ENCODE measurements around the gene PRSS16. TPM values are rescaled to one million over a fixed set of nuclear protein-coding genes. Genes with fewer than 3 reads are reported as not detected.
A peak's percentile ranks its signal among the peaks of the same experiment; 100 is the strongest.

Gene PRSS16
- total and polyA plus RNA-seq, 9 of the 15 experiments (the other 6 are each of a cell fraction or from before 2014, with no cell fraction given), result 4.5 to 21.3 (median 12.1) TPM

DNA sequence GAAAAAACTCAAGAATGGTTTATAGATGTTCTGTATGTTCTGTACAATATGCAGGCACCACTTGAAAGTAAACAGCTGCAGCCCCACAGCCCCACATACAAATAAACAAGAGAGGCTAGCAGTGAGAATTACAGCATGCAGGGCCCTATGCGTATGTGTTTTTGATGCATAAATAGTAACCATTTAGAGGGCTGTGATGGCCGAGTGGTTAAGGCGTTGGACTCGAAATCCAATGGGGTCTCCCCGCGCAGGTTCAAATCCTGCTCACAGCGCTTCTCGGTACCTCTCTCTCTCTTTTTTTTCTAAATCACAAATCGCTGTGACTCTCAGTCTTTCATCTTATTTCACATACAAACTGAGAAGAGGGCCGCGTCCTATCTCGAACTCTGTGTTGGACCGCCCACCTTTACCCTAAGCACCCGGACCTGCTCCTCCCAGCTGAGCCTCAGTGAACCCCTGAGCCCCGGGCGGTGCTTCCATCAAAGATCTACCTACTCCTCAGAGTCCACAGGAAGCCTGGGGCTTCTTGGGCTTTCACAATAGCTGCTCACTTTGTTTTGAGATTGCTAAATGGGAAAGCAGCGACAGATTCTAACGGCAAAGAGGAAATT lies 37.7 kb upstream of the PRSS16 start (continued):
- TF ChIP-seq, protein P1, sequence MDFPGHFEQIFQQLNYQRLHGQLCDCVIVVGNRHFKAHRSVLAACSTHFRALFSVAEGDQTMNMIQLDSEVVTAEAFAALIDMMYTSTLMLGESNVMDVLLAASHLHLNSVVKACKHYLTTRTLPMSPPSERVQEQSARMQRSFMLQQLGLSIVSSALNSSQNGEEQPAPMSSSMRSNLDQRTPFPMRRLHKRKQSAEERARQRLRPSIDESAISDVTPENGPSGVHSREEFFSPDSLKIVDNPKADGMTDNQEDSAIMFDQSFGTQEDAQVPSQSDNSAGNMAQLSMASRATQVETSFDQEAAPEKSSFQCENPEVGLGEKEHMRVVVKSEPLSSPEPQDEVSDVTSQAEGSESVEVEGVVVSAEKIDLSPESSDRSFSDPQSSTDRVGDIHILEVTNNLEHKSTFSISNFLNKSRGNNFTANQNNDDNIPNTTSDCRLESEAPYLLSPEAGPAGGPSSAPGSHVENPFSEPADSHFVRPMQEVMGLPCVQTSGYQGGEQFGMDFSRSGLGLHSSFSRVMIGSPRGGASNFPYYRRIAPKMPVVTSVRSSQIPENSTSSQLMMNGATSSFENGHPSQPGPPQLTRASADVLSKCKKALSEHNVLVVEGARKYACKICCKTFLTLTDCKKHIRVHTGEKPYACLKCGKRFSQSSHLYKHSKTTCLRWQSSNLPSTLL (IDR thresholded peaks at IDR 0.05), result no peak
- TF ChIP-seq TBL1XR1 (IDR thresholded peaks at IDR 0.05; ENCODE audit: low read length in 2 of 2), result peak in 1 of 2 experiments; percentile 81; a peak in 2 of 4 replicates
- TF ChIP-seq TBP (optimal IDR thresholded peaks at IDR 0.05; ENCODE audit: low read depth, low read length), result peak; percentile 99
- TF ChIP-seq FOXA3 (CRISPR knock-in tag; conservative IDR thresholded peaks at IDR 0.05 in 1 of 2, IDR thresholded peaks at IDR 0.05 in 1 of 2), result no peak
- TF ChIP-seq JUND (IDR thresholded peaks at IDR 0.05; ENCODE audit: borderline replicate concordance, low read depth, low read length), result peak; percentile 50; the same call in 1 of the 2 replicates
- TF ChIP-seq JUND (tag; IDR thresholded peaks at IDR 0.05; ENCODE audit: borderline replicate concordance, low read depth, low read length), result no peak; the same call in 2 of the 3 replicates
- peak; percentile 70 for TF ChIP-seq CREM (IDR thresholded peaks at IDR 0.05; ENCODE audit: low read depth)
- peak; percentile 53; the same call in 1 of the 2 replicates for TF ChIP-seq NBN (IDR thresholded peaks at IDR 0.05; ENCODE audit: low read depth)
- TF ChIP-seq POLR2H (tag; IDR thresholded peaks at IDR 0.05; ENCODE audit: low read depth), result peak; percentile 95
- TF ChIP-seq, protein P2, sequence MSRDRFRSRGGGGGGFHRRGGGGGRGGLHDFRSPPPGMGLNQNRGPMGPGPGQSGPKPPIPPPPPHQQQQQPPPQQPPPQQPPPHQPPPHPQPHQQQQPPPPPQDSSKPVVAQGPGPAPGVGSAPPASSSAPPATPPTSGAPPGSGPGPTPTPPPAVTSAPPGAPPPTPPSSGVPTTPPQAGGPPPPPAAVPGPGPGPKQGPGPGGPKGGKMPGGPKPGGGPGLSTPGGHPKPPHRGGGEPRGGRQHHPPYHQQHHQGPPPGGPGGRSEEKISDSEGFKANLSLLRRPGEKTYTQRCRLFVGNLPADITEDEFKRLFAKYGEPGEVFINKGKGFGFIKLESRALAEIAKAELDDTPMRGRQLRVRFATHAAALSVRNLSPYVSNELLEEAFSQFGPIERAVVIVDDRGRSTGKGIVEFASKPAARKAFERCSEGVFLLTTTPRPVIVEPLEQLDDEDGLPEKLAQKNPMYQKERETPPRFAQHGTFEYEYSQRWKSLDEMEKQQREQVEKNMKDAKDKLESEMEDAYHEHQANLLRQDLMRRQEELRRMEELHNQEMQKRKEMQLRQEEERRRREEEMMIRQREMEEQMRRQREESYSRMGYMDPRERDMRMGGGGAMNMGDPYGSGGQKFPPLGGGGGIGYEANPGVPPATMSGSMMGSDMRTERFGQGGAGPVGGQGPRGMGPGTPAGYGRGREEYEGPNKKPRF (IDR thresholded peaks at IDR 0.05; ENCODE audit: low read depth, low read length), result no peak
- TF ChIP-seq ETV6 (IDR thresholded peaks at IDR 0.05; ENCODE audit: borderline replicate concordance in 1 of 2, low read depth in 2 of 2, low read length in 1 of 2), result no peak
- no peak for TF ChIP-seq ETV6 (CRISPR knock-in tag; IDR thresholded peaks at IDR 0.05; ENCODE audit: borderline replicate concordance)
- TF ChIP-seq, protein P3, sequence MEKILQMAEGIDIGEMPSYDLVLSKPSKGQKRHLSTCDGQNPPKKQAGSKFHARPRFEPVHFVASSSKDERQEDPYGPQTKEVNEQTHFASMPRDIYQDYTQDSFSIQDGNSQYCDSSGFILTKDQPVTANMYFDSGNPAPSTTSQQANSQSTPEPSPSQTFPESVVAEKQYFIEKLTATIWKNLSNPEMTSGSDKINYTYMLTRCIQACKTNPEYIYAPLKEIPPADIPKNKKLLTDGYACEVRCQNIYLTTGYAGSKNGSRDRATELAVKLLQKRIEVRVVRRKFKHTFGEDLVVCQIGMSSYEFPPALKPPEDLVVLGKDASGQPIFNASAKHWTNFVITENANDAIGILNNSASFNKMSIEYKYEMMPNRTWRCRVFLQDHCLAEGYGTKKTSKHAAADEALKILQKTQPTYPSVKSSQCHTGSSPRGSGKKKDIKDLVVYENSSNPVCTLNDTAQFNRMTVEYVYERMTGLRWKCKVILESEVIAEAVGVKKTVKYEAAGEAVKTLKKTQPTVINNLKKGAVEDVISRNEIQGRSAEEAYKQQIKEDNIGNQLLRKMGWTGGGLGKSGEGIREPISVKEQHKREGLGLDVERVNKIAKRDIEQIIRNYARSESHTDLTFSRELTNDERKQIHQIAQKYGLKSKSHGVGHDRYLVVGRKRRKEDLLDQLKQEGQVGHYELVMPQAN (IDR thresholded peaks at IDR 0.05; ENCODE audit: borderline replicate concordance), result no peak
- no peak for TF ChIP-seq SMARCB1 (IDR thresholded peaks at IDR 0.05; ENCODE audit: insufficient read length, low read depth)
- TF ChIP-seq CTBP1 (IDR thresholded peaks at IDR 0.05; ENCODE audit: borderline replicate concordance), result peak; percentile 20; the same call in 1 of the 2 replicates
- TF ChIP-seq THRAP3 (IDR thresholded peaks at IDR 0.05; ENCODE audit: borderline replicate concordance), result no peak
- peak; percentile 33; the same call in 1 of the 2 replicates for TF ChIP-seq NFIC (IDR thresholded peaks at IDR 0.05)
- TF ChIP-seq, protein P4, sequence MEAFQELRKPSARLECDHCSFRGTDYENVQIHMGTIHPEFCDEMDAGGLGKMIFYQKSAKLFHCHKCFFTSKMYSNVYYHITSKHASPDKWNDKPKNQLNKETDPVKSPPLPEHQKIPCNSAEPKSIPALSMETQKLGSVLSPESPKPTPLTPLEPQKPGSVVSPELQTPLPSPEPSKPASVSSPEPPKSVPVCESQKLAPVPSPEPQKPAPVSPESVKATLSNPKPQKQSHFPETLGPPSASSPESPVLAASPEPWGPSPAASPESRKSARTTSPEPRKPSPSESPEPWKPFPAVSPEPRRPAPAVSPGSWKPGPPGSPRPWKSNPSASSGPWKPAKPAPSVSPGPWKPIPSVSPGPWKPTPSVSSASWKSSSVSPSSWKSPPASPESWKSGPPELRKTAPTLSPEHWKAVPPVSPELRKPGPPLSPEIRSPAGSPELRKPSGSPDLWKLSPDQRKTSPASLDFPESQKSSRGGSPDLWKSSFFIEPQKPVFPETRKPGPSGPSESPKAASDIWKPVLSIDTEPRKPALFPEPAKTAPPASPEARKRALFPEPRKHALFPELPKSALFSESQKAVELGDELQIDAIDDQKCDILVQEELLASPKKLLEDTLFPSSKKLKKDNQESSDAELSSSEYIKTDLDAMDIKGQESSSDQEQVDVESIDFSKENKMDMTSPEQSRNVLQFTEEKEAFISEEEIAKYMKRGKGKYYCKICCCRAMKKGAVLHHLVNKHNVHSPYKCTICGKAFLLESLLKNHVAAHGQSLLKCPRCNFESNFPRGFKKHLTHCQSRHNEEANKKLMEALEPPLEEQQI (IDR thresholded peaks at IDR 0.05), result peak; percentile 62; the same call in 1 of the 2 replicates
- TF ChIP-seq ZNF274 (IDR thresholded peaks at IDR 0.05; ENCODE audit: borderline replicate concordance, low read depth, low read length), result 0 out of 2 replicates have a peak, but pooled peaks have one; percentile 31

All from K562 (cell line).